NCI-H1930 (cell line): Measurements from ENCODE around the gene HSD17B7.
A peak's percentile ranks its signal among the peaks of the same experiment; 100 is the strongest.
"Not testable (repeated sequence)": the region's sequence is repeated elsewhere in the genome, so short reads cannot be mapped to it uniquely, and the experiment has no call there.

Source experiments
- DNase-seq, 2 experiments: peaks; one replicate each; lab custom pipeline; 2025; lab: John Stamatoyannopoulos, UW

The HSD17B7 gene

DNA sequence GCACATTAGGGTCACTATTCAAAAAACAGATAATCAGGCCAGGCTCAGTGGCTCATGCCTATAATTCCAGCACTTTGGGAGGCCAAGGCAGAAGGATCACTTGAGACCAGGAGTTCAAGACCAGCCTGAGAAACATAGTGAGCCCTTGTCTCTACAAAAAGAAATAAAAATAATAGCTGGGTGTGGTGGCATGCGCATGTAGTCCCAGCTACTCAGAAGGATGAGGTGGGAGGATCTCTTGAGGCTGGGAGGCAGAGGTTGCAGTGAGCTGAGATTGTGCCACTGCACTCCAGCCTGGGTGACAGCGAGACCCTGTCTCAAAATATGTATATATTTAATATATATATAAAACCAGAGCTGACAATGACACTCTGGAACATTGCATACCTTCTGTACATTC is 21.9 kb downstream of the HSD17B7 start:
- DNase-seq: not testable (repeated sequence)

DNA sequence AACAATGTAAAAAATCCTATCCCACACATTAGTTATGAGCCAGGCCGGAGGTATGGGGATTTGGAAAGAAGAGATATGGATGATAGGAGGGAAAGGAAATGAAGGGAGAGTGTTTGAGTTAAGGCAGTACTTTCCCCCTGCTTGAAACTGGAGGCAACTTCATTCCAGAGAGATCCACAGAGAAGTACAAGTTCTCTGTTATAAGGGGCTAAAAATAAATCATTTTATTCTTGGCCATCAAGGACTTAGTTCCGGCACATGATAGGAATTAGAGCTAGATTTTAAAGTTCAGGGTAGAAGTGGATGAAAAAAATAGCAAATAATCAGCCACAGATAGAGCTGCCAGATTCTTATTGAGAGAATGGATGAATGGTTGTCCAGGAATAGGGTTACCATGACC is 27.6 kb downstream of the HSD17B7 start:
- not testable (repeated sequence) for DNase-seq

DNA sequence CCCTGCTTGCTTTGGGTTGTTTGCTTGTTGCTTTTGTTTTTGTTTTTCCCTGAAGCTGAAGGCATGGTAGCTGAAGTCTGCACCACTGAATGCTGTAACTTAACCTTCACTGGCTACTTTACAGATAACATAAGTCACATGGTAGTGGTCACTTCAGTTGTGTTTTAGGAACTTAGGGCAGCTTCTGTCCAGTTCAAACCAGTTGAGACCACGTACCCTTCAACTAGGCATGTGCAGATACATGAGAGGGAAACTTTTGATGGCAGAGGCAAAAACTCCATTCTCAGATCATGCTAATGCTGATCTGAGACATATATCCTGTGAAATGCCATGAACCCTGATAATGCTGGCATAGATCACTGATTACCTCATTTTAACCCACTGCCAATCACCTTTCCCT is 28.2 kb downstream of the HSD17B7 start:
- not testable (repeated sequence) for DNase-seq

- DNase-seq: peak; percentile 57 to 69
Measured at GRCh38 chr1:162822391-162823200, 32.1 kb downstream of the HSD17B7 start.

DNA sequence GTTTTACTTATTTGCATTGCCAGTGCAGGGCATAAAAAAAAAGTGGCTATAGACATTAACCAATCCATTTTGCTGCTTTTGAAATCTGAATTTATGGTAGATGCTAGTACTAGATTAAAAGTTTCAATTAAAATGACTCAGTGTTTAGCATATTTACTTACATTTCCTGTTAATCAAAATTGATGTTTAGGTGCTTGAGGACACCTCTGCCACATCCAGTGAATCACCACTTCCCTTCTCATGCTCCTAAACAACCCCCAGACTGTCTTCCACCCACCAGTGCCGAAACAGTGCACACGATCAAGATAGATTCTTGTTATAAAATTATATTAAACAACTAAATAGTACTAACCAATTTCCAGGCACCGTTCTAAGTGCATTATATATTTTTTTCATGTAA is 32.7 kb downstream of the HSD17B7 start:
- no peak for DNase-seq

GRCh38 chr1:162823771-162824525 is 33.4 kb downstream of the HSD17B7 start:
- DNase-seq: no peak

GRCh38 chr1:162829268-162829667 is 38.8 kb downstream of the HSD17B7 start:
- DNase-seq: no peak

- DNase-seq: no peak
Measured at GRCh38 chr1:162832470-162832869, 42.0 kb downstream of the HSD17B7 start.

GRCh38 chr1:162835157-162835899 is 44.8 kb downstream of the HSD17B7 start:
- DNase-seq: no peak

DNA sequence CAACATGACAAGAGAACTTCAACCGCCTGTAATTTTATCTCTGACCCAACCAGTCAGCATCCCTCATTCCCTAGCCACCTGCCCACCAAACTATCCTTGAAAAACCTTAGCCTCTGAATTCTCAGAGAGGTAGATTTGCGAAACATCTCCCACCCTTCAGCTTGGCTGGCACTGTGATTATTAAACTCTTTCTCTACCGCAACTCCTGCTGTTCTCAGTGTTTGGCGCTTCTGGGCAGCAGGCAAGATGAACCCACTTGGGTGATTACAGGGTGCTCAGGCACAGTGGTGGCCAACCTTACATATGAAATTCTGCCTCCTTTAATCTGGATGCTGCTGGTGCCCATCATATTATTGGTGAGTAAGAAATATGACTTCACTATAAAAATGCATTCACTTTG is 48.4 kb downstream of the HSD17B7 start:
- DNase-seq: no peak

GRCh38 chr1:162840250-162840839 is 49.8 kb downstream of the HSD17B7 start:
- DNase-seq: no peak

- DNase-seq: no peak
Measured at GRCh38 chr1:162844153-162844552, 53.7 kb downstream of the HSD17B7 start.

GRCh38 chr1:162846256-162847212 is 56.0 kb downstream of the HSD17B7 start:
- no peak for DNase-seq

- DNase-seq: peak; percentile 39 to 59
Measured at GRCh38 chr1:162847839-162848453, 57.4 kb downstream of the HSD17B7 start.

DNA sequence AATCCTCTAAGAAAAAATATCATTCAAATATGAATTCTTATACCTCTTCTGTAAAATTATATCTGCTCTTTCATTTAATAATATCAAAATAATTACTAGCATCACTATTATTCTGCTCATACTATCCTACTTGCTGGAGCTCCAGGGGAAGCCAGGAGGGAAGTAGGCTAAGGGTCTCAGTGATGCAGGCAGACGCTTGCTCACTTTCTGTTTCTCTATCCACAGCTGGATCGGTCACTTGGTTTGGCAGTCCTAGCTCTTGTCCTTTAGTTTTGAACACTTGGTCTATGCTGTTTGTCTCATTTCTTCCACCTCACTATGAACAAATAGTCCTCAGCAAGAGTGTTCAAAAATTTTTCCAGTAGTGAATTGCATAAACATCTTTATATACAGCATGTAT is 59.2 kb downstream of the HSD17B7 start:
- DNase-seq: no peak

GRCh38 chr1:162851341-162851740 is 60.8 kb downstream of the HSD17B7 start:
- DNase-seq: no peak

- peak; percentile 30 to 33 for DNase-seq
Measured at GRCh38 chr1:162854245-162854882, 63.9 kb downstream of the HSD17B7 start.

- DNase-seq: no peak
Measured at GRCh38 chr1:162855461-162856150, 65.1 kb downstream of the HSD17B7 start.

GRCh38 chr1:162856260-162856659 is 65.8 kb downstream of the HSD17B7 start:
- no peak for DNase-seq
